T1000 (cell line): ENCODE measurements around the gene XPC.
"Not testable (repeated sequence)": the region's sequence is repeated elsewhere in the genome, so short reads cannot be mapped to it uniquely, and the experiment has no call there.

Experiments
- DNase-seq: peaks from one replicate; lab custom pipeline; 2025; ENCODE audit warnings: mixed read lengths; lab: John Stamatoyannopoulos, UW

Gene XPC

GRCh38 chr3:14178247-14179113 is at the start of gene XPC, which contains the start of gene LSM3:
XPC (minus strand) TSS chr3:14178601; CDS start chr3:14178568, 33 bp downstream.
LSM3 (plus strand) TSS chr3:14178817; CDS start chr3:14178861, 44 bp downstream.
- DNase-seq = peak; percentile 99

- DNase-seq = no peak
Observed at GRCh38 chr3:14227856-14228255, 49.5 kb upstream of the XPC start.

GRCh38 chr3:14226351-14226750 is 48.0 kb upstream of the XPC start:
- DNase-seq = not testable (repeated sequence)

- no peak for DNase-seq
Observed at GRCh38 chr3:14225421-14225820, 47.0 kb upstream of the XPC start.

- DNase-seq = peak; percentile 83
Observed at GRCh38 chr3:14224895-14225294, 46.5 kb upstream of the XPC start.

- no peak for DNase-seq
Observed at GRCh38 chr3:14223595-14223994, 45.2 kb upstream of the XPC start.

GRCh38 chr3:14222900-14223594 is 44.6 kb upstream of the XPC start:
- DNase-seq = peak; percentile 43

GRCh38 chr3:14222457-14222856 is 44.1 kb upstream of the XPC start:
- no peak for DNase-seq

- DNase-seq = no peak
Observed at GRCh38 chr3:14221902-14222301, 43.5 kb upstream of the XPC start.

- no peak for DNase-seq
Observed at GRCh38 chr3:14220933-14221332, 42.5 kb upstream of the XPC start.

GRCh38 chr3:14218355-14218754 is 40.0 kb upstream of the XPC start:
- no peak for DNase-seq

GRCh38 chr3:14216257-14217048 is 38.1 kb upstream of the XPC start:
- DNase-seq = no peak

- no peak for DNase-seq
Observed at GRCh38 chr3:14214764-14215163, 36.4 kb upstream of the XPC start.

GRCh38 chr3:14213066-14213774 is 34.8 kb upstream of the XPC start:
- no peak for DNase-seq

- no peak for DNase-seq
Observed at GRCh38 chr3:14212032-14212431, 33.6 kb upstream of the XPC start.

- no peak for DNase-seq
Observed at GRCh38 chr3:14211621-14212020, 33.2 kb upstream of the XPC start.

GRCh38 chr3:14210843-14211594 is 32.6 kb upstream of the XPC start:
- peak; percentile 27 for DNase-seq

- DNase-seq = no peak
Observed at GRCh38 chr3:14210290-14210688, 31.9 kb upstream of the XPC start.

- DNase-seq = no peak
Observed at GRCh38 chr3:14209581-14210289, 31.3 kb upstream of the XPC start.

GRCh38 chr3:14208977-14209394 is 30.6 kb upstream of the XPC start:
- DNase-seq = no peak
